ENCODE results near the gene STRN.

Gene STRN

GRCh38 chr2:36911012-36911411 lies 55.3 kb downstream of the STRN start:
- Histone ChIP-seq H3K4me1 (ENCODE audit: control insufficient read depth in 1 of 2, insufficient read depth in 1 of 2, low read depth in 1 of 2, low read length in 1 of 2) (peaks cover 33 to 39% of the 10 kb centered on the region in 2 experiments), H3K4me3 (ENCODE audit: low read depth in 1 of 2, low read length in 1 of 2) (no peak overlapping the region), H3K27ac (peak overlapping the region; percentile 24), H3K36me3 (no peaks in the 10 kb centered on the region), H3K9me3 (no peaks in the 10 kb centered on the region), H3K27me3 (no peaks in the 10 kb centered on the region)
- TF ChIP-seq CTCF (IDR thresholded peaks at IDR 0.05), result no peak

DNA sequence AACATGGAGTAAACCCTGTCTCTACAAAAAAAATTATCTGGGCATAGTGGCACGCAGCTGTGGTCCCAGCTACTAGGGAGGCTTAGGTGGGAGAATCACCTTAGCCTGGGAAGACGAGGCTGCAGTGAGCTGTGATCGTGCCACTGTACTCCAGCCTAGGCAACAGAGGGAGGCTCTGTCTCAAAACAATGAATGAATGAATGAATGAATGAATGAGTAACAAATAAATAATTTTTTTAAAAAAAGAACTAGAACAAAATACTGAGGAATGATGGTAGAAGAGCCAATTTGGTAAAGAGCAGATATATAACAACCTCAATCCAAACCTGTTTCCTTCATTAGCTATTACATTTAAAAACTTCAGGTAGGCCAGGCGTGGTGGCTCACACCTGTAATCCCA lies 60.1 kb downstream of the STRN start:
- Histone ChIP-seq H3K27ac (no peak overlapping the region), H3K36me3 (no peaks in the 10 kb centered on the region), H3K27me3 (no peaks in the 10 kb centered on the region), H3K4me1 (ENCODE audit: control insufficient read depth in 1 of 2, insufficient read depth in 1 of 2, low read depth in 1 of 2, low read length in 1 of 2) (peaks cover 32 to 45% of the 10 kb centered on the region in 2 experiments), H3K4me3 (ENCODE audit: low read depth in 1 of 2, low read length in 1 of 2) (no peak overlapping the region), H3K9me3 (no peaks in the 10 kb centered on the region)
- TF ChIP-seq CTCF (IDR thresholded peaks at IDR 0.05), result no peak

DNA sequence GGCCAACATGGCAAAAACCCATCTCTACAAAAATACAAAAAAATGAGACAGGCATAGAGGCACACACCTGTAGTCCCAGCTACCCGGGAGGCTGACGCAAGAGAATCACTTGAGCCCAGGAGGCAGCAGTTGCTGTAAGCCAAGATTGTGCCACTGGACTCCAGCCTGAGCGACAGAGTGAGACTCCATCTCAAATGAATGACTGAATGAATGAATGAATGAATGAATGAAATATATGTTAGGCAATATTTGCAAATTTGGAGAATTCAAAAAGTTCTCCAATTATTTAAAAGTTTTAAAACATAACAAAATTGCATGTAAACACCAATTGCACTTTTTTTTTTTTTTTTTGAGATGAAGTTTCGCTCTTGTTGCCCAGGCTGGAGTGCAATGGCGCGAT lies 61.7 kb downstream of the STRN start:
- Histone ChIP-seq H3K4me1 (ENCODE audit: control insufficient read depth in 1 of 2, insufficient read depth in 1 of 2, low read depth in 1 of 2, low read length in 1 of 2) (peaks cover 38 to 49% of the 10 kb centered on the region in 2 experiments), H3K4me3 (ENCODE audit: low read depth in 1 of 2, low read length in 1 of 2) (no peak overlapping the region), H3K9me3 (no peaks in the 10 kb centered on the region), H3K27me3 (no peaks in the 10 kb centered on the region), H3K27ac (peak overlapping the region; percentile 67), H3K36me3 (no peaks in the 10 kb centered on the region)
- no peak for TF ChIP-seq CTCF (IDR thresholded peaks at IDR 0.05)

DNA sequence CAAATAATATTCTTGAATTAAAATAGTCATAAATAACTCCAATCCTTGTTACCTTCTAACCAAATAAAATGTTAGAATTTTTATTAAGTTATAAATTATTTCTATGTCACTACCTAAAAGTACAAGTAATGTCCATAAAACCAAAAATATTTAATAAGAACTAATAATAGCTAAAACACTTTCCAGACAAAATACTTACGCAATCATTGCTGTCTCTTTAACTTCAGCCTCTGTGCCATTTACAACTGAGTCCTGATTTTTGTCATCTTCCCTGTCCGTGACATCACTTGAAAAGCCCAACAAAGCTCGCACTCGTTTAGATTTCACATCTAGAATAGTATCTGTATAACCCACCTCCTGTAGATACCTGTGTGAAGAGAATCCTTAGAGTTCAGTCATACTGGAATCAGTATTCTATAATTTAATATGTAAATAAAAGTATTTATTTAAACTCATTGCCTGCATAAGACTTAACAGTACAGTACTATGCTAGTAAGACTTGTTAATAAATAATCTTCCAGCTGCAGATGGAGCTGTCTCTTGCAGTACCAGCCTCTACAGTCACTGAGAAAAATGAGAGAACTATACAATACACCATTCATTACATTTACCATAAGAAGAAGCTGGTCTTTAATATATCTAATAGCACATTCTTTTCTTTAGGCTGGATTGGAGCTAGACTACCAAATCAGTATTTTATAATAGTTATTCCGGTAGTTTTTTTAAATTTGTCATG lies 63.8 kb downstream of the STRN start:
- H3K36me3 ChIP-seq, result no peaks in the 10 kb centered on the region
- no peaks in the 10 kb centered on the region for H3K9me3 ChIP-seq
- H3K4me1 ChIP-seq (ENCODE audit: control insufficient read depth in 1 of 2, insufficient read depth in 1 of 2, low read depth in 1 of 2, low read length in 1 of 2), result peaks cover 38 to 52% of the 10 kb centered on the region in 2 experiments
- TF ChIP-seq CTCF (IDR thresholded peaks at IDR 0.05), result no peak
- H3K27ac ChIP-seq, result peak overlapping the region; percentile 67
- no peak overlapping the region for H3K4me3 ChIP-seq (ENCODE audit: low read depth in 1 of 2, low read length in 1 of 2)
- no peaks in the 10 kb centered on the region for H3K27me3 ChIP-seq

DNA sequence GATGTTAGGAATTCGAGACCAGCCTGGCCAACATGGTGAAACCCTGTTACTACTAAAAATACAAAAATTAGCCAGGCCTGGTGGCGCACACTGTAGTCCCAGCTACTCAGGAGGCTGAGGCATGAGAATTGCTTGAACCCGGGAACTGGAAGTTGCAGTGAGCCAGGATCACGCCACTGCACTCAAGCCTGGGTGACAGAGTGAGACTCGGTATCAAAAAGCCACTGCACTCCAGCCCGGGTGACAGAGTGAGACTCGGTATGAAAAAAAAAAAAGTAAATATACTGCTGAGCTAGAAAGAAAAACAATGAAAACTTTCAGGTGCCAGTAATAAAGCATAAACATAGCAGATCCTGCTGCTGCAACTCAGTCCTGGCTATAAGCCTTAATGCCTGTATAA lies 73.5 kb downstream of the STRN start:
- peaks cover 24% of the 10 kb centered on the region for H3K36me3 ChIP-seq
- no peak overlapping the region for H3K27ac ChIP-seq
- no peak for TF ChIP-seq CTCF (IDR thresholded peaks at IDR 0.05)
- H3K9me3 ChIP-seq, result no peaks in the 10 kb centered on the region
- no peaks in the 10 kb centered on the region for H3K27me3 ChIP-seq
- H3K4me3 ChIP-seq (ENCODE audit: low read depth in 1 of 2, low read length in 1 of 2), result no peak overlapping the region
- H3K4me1 ChIP-seq (ENCODE audit: control insufficient read depth in 1 of 2, insufficient read depth in 1 of 2, low read depth in 1 of 2, low read length in 1 of 2), result peaks cover 7 to 8% of the 10 kb centered on the region in 2 experiments

Data from neutrophil (primary cell).